HepG2 (cell line): ENCODE measurements around the gene SPRYD3. TPM values are rescaled to one million over a fixed set of nuclear protein-coding genes. Genes with fewer than 3 reads are reported as not detected.

Experiments
- CBX5 ChIP-seq: sonication (generic); formaldehyde crosslinking; IDR thresholded peaks from 2 replicates; pipeline ENCODE4 v1.4.0; 2020; ENCODE audit warnings: missing genetic modification reagents, borderline replicate concordance
- CREM ChIP-seq, 2 experiments: sonication (generic) in 1 of 2; formaldehyde crosslinking in 1 of 2; IDR thresholded peaks; 2 replicates each; pipeline versions ENCODE4 v1.4.0 to v1.6.1; 2016 to 2020; ENCODE audit warnings: antibody characterized with exemption in 1 of 2, mild to moderate bottlenecking in 1 of 2, missing genetic modification reagents in 1 of 2
- ELF1 ChIP-seq: sonication (generic); formaldehyde crosslinking; IDR thresholded peaks from 2 replicates; pipeline ENCODE4 v1.4.0; 2020; ENCODE audit warnings: missing genetic modification reagents
- FOXP4 ChIP-seq: sonication (generic); formaldehyde crosslinking; IDR thresholded peaks from 2 replicates; pipeline ENCODE4 v1.4.0; 2020; ENCODE audit warnings: missing genetic modification reagents
- NCOA2 ChIP-seq: sonication (generic); formaldehyde crosslinking; IDR thresholded peaks from 2 replicates; pipeline ENCODE4 v1.8.0; 2022; ENCODE audit warnings: inconsistent platforms
- NR2F6 ChIP-seq, 2 experiments: IDR thresholded peaks; 2 replicates each; pipeline ENCODE4 v1.6.1; 2016; ENCODE audit warnings: antibody characterized with exemption in 1 of 2, mild to moderate bottlenecking in 1 of 2
- ZNF280D ChIP-seq: sonication (generic); formaldehyde crosslinking; IDR thresholded peaks from 2 replicates; pipeline ENCODE4 v1.5.1; 2020; ENCODE audit warnings: mild to moderate bottlenecking, missing genetic modification reagents
- ZNF34 ChIP-seq: sonication (generic); formaldehyde crosslinking; IDR thresholded peaks from 2 replicates; pipeline ENCODE4 v1.4.0; 2020; ENCODE audit warnings: mild to moderate bottlenecking, missing genetic modification reagents, borderline replicate concordance
- ZNF609 ChIP-seq: sonication (generic); formaldehyde crosslinking; IDR thresholded peaks from 2 replicates; pipeline ENCODE4 v1.4.0; 2020; ENCODE audit warnings: mild to moderate bottlenecking, missing genetic modification reagents, borderline replicate concordance
- ZNF687 ChIP-seq: sonication (generic); formaldehyde crosslinking; IDR thresholded peaks from 2 replicates; pipeline ENCODE4 v1.5.1; 2020; ENCODE audit warnings: mild to moderate bottlenecking, missing genetic modification reagents, moderate library complexity
- polyA plus RNA-seq, 8 experiments: library from polyadenylated mRNA; depleted of rRNA in 3 of 8; stranded (reverse) in 7 of 8; unstranded in 1 of 8; fragments of >200 nt; fragmentation: Illumina TruSeq in 4 of 8; extraction: Trizol in 4 of 8; gene quantifications; 2 replicates each; pipeline versions ENCODE4 v1.2.1 to v1.2.3, GENCODE V29; 2011 to 2016; ENCODE audit warnings: low read depth in 4 of 8, missing spikeins in 1 of 8, mixed read lengths in 1 of 8; ENCODE audit not compliant: insufficient read depth in 1 of 8
- total RNA-seq, 5 experiments: library from RNA; depleted of rRNA; stranded (reverse); fragments of >200 nt; fragmentation: Illumina TruSeq; extraction: Trizol; gene quantifications; 2 replicates each; pipeline ENCODE4 v1.2.3, GENCODE V29; 2016; ENCODE audit warnings: low read depth in 1 of 5

SPRYD3 gene
- total and polyA plus RNA-seq, 2 of the 13 experiments (the other 11 are each of a cell fraction or from before 2014, with no cell fraction given): 9.0 to 9.2 TPM

GRCh38 chr12:53044052-53044581 lies 35.1 kb downstream of the SPRYD3 start (continued):
- TF ChIP-seq ZNF609 (CRISPR knock-in tag): peak; percentile 43; the same call in 1 of the 2 replicates
- TF ChIP-seq ELF1 (CRISPR knock-in tag): peak; percentile 72
- 0 out of 2 replicates have a peak, but pooled peaks have one; percentile 0 for TF ChIP-seq CBX5
- TF ChIP-seq CREM (IDR thresholded peaks at IDR 0.05): no peak
- TF ChIP-seq CREM (CRISPR knock-in tag; IDR thresholded peaks at IDR 0.05): no peak
- no peak for TF ChIP-seq ZNF34 (CRISPR knock-in tag)
- TF ChIP-seq NR2F6 (IDR thresholded peaks at IDR 0.05): no peak
- TF ChIP-seq NR2F6 (CRISPR knock-in tag; IDR thresholded peaks at IDR 0.05): 0 out of 2 replicates have a peak, but pooled peaks have one; percentile 9
- peak; percentile 31; the same call in 1 of the 2 replicates for TF ChIP-seq NCOA2 (CRISPR knock-in tag)
- peak; percentile 34; the same call in 1 of the 2 replicates for TF ChIP-seq FOXP4
- no peak for TF ChIP-seq ZNF280D (CRISPR knock-in tag)
- peak; percentile 42 for TF ChIP-seq ZNF687 (CRISPR knock-in tag)
